A204.1 (cell line): ENCODE results near the gene KCNA2.

Source experiments
- FAIRE-seq: peaks from 2 replicates; lab custom pipeline; 2012; peaks lifted over from hg19 to GRCh38; lab: Jason Lieb, UNC

KCNA2 gene

DNA sequence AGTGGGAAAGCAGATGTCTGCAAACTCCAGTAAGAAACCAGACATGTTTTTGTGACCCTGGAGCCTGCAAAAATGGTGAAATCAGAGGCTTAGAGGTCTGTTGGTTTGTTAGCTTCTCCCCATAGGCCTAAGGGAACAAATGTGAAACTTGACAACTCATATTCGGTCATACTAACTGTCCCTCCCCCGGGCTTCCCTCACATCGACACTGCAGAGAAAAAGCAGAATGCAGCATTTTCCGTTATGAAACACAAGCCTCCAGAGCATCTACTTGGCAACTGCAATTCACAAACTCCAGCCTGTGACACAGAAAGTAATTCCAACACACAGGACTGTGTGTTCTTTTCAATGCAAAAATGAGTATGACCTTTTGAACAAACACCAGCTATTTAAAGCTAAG lies 3.7 kb downstream of the KCNA2 start:
- no peak for FAIRE-seq

DNA sequence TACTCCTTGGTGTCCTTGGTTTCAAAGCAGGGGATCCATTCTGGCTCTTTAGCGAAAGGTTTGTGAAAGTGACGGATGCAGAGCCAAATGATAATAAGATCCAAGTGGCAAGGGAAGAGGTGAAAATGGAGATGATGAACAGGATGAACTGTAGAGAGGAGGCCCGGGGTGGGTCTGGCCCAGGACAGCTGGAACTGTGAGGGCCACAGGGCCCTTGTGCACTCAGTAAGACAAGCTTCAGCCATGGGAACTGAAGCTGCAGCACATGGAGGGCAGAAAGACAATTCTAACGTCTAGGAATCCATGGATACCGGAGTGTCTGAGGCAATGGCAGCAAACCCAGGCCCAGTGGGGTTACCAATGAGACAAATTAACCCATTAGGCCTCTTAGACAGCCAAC lies 4.8 kb downstream of the KCNA2 start:
- no peak for FAIRE-seq

DNA sequence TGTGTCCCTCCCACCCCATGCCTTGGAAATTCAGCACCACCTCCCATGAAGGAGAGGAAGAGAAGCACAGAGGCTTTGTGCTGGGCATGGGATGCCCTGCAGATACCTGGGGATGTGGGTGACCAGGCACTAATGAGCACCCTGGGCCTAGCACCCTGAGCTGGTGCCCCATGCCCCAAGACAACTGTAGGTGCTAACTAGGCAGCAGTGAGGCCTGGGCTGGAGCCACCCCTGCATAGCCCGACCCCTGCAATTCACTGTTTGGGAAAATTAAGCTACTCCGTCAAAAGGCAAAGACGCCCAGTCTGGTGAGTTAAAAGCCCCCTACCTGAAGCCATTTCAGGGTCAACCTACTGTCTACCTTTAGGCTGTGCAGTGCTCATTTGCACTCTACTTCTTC lies 5.4 kb downstream of the KCNA2 start:
- no peak for FAIRE-seq

DNA sequence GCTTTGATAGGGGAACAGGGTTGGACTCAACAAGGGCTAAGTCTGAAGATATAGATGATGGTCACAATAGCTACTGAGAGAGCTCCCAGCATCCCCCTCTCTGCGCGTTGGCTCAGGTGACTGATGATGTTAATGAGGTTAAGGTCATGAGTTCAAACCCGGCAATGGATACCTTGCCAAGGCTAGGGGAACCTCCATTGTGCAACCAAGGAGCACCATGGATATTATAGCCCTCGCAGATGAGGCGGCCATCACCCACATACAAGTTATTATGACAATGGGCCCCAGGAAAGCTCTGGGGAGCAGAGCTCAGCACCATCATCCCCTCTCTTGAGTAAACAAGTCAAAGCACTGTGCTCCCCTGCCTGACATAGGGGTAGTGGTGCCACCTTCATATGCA lies 8.2 kb downstream of the KCNA2 start:
- FAIRE-seq = no peak

DNA sequence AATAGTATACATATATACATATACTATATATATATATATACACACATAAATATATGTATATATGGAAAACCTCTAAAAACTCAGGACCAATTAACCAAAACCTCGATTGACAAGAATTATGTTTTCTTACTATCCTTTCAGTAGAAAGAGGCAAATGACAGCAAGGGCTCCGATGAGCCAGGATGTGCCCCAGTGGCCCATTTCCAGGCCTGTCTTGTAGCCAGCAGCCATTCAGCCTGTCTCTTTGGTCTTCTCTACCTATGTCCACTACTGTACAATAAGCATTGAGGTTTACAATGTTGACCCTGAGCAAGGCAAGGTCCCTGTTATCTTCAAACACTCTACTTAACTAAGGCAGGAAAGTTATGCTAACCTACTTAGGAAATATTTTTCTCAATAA lies 9.8 kb downstream of the KCNA2 start:
- FAIRE-seq = no peak

DNA sequence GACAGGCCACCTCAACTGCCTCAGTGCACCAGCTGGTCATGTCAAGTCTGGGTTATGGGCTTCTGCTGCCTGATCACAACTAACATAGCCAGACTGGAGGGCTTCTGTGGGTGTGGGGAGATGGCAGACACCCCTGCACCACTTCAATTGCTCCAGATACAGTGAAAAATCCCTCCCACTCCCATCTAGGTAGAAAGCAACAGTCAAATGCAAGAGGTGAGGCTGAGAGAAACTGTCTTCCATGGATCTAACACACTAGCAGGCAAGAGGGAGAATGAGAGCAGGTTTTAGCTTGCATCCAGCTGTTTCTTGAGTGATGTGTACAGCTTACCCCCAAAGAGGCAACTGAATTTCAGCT lies 10.8 kb downstream of the KCNA2 start:
- no peak for FAIRE-seq

DNA sequence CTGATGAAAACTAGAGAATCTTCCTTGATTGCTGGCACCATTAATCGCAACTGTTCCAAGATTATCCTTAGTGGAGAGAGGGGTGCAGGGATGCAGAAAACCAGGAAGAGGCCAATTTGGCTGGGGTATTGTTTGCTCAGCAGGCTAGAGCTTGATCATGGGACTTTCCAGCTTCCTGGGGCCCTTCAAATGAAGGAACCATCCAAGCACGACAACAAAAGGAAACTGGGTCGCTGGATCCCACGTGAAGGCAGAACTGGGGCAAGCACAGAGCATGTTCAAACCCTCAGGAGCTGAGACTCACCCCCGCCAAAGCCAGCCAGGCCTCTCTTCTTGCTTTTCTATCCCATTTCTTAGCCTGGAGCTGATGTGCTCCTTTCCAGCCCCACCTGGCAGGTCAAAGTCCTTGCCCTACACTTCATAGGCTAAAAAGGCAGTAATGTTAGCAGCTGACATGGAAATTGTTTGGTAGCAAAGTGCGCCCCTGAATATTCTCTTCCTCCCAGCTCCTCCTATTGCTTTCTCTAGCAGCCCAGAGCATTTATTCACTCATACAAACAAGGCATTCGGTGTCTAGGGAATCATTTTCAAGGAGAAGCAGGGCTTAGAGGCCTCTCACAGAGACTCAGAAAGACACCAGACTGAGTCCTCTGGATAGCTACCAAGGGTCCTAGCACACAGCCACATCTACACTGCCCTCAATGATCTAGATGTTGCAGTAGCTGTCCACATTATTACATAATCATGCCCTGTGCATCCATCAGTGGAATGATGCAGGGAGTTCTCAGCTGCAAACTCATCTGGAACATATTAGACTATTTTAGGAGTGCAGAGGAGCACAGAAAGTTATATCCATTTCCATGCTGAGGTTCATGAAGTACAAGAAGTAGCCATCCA lies 11.5 kb downstream of the KCNA2 start:
- FAIRE-seq = no peak

DNA sequence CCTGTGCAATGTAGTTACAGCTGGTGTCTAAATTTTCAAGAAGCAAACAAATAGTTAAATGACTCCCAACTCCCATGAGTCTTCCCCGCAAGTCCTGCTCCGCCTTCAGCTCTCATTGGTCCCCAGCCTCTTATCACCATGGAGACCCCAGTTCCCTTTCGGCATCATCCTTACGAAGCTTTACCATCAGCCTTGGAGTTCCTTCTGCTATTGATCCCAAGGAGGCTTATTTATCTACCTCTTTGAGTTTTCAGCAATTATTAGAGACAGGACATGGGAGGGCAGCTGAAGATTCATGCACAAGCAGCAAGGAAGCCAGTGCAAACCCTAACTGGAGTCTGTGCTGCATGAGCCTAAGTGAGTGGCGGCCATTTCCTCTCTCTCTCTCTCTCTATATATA lies 12.3 kb downstream of the KCNA2 start:
- FAIRE-seq = no peak

DNA sequence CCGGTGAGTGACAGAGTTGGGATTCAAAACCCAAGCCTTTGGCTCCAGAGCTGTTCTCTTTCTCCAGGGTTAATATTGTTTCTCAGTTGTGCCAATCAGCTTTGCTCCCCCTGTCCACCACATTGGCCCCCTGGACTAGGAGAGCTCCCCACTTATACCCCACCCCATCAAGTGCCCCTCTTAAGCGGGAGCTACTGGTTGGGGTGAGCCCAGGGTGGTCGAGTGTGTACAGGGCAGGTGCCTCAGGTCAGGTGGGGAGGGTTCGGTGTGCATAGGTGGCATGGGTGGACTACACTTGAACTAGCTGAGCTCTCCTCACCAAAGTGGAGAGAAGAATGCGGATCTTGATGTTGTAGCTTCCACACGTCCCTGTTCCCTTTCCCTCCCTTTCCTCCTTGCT lies 14.2 kb downstream of the KCNA2 start:
- no peak for FAIRE-seq

DNA sequence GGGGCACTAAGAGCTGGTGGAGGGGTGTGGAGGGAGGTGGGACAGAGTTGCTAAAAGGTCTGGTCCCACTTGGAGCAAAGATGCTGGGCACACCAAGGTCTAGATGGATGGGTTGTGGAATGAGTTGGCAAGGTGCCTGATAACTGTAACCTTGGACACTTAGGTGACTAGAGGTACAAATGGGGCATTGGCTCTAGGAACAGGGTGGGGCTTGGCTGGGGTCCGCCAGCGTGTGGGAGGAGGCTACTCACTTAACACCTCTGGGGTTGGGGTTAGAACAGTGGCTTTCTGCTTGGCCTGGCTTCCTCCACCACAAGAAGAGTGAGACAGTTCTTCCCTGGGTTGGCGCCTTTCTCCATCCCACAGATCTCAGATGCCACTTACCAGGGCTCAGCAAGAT lies 17.2 kb downstream of the KCNA2 start:
- FAIRE-seq = no peak

DNA sequence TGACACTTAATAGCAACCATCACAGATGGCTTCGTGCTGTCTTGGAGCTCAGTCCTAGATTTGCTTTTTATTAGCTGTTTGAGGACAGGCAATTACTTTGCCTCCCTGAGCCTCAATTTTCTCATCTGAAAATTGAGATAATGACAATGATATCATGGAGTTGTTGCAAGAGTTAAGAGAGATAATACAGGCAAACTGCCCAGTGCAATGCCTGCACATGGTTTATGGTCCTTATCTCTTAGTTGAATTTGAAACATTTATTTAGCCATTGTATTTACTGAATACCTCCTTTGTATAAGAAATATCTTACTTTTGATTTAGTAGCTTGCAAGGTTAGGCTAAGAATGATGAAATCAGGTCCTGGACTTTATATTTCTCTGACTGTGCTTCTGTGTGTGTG lies 17.7 kb downstream of the KCNA2 start:
- FAIRE-seq = no peak

DNA sequence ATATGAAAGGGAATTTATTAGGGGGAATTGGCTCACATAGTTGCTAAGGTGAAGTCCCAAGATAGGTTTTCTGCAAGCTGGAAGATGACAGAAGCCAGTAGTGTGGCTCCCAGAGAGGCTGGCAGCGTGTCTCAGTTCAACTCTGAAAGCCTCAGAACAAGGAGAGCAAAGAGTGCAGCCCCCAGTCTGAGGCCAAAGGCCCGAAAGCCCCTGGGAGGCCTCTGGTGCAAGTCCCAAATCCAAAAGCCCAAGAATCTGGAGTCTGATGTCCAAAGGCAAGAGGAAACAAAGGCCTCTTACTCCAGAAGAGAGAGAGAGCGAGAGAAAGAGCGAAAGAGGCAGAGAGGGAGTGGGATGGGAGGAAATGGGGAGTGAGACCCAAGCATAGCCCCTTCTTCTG lies 18.3 kb downstream of the KCNA2 start:
- FAIRE-seq = no peak

DNA sequence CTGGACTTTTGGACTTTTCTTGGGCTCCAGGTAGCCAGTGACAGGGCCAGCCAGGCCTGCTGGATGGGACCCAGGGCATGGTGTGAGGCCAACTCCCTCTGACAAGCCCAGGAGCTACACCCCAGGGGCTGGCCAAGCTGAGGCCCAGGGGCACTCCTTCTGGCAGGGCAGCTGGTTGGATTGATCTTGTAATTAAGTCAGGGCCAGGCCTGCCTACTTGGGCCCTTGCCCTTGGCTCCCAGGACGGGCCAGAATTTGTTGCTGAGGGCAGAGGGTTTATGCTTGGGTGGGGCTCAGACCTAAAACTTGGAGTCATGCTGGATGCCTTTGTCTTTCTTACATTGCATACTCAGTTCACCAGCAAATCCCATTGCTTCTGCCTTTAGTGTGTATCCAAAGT lies 20.7 kb downstream of the KCNA2 start:
- no peak for FAIRE-seq

DNA sequence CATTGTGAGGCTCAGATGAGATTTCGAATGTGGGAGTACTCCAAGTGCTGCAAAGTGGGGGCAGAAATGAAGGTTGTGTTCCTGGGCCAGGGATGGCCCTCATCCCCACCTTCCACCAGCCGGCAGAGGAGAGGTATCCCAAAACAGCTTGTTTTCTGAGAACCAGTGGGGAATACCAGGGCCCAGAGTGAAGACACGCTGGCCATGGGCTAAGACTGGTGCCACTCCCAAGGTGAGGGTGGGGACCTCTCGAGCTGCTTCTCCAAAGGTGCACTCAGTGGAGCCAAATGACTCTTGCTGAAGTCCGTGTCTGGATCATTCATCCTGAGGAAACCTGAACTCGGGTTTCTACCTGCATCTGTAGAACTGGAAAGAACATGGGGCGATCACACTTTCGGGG lies 22.1 kb downstream of the KCNA2 start:
- no peak for FAIRE-seq

DNA sequence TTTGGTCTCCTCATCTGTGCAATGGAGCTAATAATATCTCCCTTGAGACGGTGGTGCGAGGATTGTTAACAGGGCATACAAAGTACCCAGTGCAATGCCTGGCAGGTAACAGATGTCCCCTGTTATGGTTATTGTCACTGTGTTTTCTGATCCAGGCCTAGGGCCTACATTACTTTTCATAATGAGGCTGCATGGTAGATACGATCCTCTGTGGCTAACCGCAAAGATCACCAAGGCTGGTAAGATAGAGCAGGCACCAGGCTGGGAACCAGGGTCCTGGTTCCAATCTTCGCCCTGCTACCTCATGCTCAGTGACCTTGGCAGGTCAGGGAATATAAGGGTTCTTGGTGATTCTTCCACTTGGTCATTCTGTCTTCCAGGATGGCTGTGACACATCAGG lies 22.7 kb downstream of the KCNA2 start:
- no peak for FAIRE-seq

DNA sequence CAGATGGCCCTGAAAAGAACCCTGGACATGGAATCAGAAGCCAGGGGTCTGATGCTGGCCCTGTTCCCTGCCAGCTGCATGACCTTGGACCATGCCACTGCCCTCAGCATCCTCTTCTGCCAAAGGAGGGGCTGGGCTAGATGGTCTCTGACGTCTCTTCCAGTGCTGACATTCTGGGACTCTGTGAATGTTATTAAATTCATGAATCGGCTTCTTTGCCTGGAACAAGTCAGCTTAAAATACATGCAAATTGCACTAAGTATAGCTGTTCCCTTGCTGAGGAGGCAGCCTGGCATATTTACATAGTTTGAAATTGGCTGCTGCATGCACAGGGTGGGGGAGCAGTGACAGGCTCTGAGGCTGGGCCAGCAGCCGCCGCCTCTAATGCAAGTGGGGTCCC lies 23.8 kb downstream of the KCNA2 start:
- no peak for FAIRE-seq

DNA sequence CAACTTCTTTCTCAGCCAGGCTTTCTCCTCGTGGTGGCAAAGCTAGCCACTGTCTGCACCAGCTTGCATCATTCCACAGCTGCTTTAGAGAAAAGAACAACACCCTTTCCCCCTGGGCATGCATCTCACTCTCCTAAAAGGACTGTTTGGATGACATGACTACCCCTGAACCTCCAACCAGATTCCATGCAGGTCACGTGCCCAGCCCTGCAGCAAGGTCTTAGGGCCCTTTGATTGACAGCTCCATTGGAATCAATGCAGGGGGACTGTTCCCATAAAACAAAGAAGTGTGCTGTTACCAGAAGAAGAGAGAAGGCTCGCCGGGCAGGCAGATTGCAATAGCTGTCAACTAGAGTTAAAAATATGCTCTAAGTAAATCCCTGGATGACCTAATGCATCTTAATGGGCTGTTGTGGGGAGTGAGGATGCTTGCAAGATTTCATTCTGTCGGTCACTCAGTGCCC lies 24.4 kb downstream of the KCNA2 start:
- FAIRE-seq = no peak

DNA sequence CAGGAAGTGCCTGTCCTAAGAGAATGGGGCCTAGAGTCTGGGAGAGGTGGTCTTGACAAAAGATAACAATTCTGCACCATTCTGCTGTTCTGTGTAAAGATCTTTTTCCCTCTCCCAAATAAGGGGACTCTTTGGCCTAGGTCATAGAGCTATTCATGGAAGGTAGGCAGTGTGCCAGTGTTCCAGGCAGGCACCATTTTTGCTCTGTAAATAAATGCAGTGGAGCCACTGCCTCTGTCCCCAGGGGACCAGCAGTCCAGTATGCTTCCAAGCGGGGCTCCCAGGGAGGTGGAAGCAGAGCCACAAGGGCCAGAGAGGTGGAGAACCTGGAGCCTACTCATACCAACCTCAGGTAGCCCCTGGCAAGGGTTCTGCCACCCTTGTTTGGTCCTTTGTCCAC lies 25.9 kb downstream of the KCNA2 start:
- FAIRE-seq = no peak

DNA sequence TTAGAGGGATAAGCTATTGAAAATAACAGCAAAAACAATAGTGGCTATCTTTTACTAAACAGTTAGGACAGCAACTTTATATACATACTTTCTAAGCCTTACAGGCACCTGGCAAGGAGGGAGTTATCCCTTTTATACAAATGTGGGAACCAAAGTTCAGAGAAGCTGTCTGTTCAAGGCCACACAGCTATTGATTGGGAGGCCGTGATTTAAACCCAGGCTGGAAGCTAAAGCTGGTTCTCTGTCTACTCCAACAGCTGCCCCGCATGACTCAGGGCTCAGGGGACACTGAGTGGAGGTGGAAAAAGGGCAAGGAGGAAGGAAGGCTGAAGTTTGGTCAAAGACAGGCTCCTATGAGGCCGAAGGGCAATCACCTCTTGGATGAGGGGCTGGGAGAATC lies 26.7 kb downstream of the KCNA2 start:
- FAIRE-seq = no peak

DNA sequence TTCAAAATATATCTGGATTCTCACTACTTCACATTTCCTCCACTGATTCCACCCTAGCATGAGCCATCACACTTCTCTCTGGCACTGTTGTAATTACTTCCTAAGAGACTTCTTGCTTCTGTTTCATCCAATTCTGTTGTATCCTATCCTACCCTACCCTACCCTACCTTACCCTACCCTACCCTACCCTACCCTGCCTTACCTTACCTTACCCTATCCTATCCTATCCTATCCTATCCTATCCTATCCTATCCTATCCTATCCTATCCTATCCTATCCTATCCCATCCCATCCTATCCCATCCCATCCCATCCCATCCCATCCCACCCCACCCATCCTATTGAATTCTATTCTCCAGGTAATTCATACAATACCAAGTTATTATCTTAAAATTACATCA lies 29.7 kb downstream of the KCNA2 start:
- no peak for FAIRE-seq

DNA sequence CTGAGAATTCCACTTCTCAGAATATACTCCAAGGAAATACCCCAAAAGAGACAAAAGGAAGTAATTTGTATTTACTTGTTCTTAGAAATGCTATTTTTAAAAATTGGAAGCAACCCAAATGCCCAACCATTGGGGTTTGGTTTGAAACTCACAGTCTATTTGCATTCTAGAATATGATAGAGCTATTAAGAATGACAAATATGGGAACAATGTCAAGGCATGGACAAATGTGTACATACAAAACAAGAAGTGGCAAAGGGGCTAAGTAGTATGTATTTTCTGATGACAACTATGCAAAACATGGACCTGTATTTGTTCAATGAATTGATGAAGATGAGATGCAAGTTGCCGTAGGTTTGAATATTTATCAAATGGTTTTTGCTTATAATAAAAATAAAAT lies 32.8 kb downstream of the KCNA2 start:
- no peak for FAIRE-seq

DNA sequence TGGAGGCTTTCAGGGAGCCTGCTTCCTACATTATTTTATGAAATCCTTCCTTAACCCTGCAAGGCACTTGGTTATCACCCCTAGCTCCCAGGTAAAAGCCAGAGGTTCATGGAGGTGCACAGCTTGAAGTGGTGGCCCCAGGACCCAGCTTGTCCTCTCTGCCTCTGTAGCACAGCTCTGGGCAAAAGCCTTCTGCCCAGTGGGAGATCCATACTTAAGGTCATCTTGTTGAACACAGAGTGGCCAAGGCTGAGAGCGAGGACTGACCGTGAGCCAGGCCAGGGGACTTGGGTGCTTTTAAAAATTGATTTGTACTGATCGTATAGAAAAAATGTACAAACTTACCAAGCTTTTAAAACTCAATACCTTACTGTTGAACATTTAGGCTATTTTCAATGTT lies 33.4 kb downstream of the KCNA2 start:
- FAIRE-seq = no peak

DNA sequence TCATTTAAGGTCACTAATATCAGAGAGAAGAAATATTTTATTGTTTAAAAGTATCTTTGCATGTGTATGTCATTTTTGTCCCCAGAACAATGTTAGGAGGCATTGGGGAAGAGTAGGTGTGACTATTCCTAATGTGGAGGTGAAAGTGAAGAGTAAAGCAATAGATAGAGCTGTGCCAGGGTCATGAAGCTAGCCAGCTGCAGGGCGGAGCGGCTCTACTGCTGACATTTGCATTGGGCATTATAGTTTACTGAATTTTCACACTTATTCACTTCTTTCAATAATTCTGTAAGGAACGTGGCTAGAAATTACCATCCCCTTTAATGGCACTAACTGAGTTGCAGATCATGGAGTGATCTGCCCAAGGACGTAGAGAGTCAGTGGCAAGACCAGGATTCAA lies 35.3 kb downstream of the KCNA2 start:
- no peak for FAIRE-seq

DNA sequence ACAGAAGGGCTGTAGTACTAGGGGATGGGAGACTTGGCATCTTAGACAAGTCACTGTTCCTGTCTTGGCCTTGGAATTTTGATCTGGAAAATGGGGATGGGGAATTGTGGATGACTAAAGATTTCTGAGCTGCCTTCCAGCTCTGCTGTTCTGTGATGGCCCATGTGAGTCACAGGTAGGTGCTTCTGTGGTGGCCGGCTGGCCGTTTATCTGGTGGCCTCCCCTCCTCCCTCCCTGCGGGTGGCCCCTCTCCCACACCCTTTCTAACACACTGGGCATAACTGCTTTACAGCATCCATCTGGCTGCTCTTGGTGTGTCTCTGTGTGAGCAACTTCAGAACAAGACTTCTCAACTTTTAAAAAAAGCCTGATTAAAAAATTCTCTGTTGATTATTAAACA lies 35.9 kb downstream of the KCNA2 start:
- FAIRE-seq = no peak

DNA sequence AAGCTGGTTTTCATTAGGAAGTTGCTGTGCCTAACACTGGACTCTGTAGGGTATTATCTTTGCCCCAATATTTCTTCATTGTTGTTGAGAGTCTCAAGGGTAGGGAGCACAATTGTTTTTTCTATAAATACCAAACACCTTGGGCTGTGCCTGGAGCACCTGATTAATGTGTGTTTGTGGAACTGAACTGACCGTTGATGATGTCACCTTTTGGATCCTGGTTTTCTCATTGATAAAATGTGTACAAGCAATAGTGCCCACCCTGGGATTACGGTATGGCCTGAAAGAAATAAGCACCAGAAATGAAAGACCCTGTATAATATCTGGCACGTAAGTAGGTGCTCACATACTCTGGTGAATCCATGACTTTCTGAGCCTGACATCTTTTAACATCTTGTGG lies 39.3 kb downstream of the KCNA2 start:
- no peak for FAIRE-seq
